ENCODE results near the gene CD209.
"Not testable (repeated sequence)": the region's sequence is repeated elsewhere in the genome, so short reads cannot be mapped to it uniquely, and the experiment has no call there.

The CD209 gene

DNA sequence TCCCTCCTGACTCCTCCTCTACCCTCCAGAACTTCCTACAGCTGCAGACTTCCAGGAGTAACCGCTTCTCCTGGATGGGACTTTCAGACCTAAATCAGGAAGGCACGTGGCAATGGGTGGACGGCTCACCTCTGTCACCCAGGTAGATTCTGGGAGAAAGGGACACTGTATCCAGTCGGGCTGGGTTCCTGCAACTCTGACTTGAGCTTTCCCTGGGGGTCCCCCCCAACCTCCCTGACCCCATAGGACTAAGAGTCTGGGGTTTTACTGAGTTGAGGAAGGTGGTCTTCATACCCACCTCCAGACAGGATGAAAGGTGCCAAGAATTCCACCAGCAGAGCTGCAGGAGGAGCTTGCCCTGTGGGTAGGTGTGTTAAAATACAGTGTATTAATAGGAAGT is 20.2 kb upstream of the CD209 start:
- DNase-seq (ENCODE audit: low spot score), result no peak

DNA sequence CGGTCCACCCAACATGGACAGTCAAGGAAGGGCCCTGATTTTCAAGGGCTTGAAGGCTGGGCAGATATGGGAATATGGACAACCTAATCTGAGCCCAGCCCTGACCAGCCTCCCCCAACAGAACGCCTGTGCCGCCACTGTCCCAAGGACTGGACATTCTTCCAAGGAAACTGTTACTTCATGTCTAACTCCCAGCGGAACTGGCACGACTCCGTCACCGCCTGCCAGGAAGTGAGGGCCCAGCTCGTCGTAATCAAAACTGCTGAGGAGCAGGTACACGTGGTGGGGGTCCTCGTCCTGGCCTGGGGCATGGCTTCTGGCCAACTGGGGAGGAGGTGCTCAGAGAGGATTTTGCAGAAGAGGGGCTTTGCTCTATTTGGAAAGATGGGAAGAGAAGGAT is 19.2 kb upstream of the CD209 start:
- no peak for DNase-seq (ENCODE audit: low spot score)

DNA sequence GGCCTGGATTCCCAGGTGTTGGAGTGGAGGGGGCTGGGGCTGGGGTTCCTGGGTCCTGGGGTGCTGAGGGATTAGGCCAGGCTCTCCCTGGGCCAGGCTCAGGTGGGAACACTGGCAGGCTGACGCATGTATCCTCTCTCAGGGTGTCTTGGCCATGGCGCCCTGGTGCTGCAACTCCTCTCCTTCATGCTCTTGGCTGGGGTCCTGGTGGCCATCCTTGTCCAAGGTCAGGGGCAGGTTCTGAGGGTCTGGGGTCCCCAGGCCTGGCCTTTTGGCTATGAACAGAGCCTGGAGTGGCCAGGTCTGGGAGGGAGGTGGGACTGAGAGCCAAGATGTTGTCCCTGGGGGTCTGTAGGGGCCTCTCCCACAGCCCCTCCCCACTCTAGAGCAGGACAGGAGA is 17.7 kb upstream of the CD209 start:
- not testable (repeated sequence) for DNase-seq (ENCODE audit: low spot score)

DNA sequence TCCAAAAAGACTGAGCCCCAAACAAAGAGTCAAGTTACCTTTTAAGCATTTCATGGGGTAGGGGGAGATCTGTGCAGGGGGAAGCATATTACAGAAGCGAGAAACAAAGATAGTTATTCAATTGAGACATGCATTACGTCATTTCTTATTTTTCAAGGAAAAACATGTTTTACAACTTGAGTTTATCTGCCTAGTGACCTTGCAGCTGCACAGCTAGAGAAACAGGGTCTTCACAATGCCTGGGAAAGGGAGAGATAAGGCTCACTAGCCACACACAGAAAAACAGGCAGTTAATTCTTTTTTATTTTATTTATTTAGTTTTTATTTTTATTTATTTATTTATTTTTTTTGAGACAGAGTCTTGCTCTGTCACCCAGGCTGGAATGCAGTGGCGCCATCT is 16.8 kb upstream of the CD209 start:
- not testable (repeated sequence) for DNase-seq (ENCODE audit: low spot score)

DNA sequence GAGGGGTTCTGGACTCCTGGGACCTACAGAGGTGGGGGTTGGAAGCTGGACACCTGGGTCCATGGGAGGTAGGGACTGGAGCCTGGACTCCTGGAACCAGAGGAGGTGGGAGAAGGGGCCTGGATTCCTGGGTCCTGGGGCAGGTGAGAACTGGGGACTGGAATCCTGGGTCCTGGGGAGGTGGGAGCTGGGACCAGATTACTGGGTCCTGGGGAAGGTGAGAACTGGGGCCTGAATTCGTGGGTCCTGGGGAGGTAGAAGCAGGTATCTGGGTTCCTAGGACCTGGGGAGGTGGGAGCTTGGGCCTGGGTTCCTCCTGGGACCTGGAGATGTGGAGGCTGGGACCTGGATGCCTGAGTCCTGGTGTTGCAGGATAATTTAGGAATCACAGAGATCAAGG is 16.4 kb upstream of the CD209 start:
- no peak for DNase-seq (ENCODE audit: low spot score)

DNA sequence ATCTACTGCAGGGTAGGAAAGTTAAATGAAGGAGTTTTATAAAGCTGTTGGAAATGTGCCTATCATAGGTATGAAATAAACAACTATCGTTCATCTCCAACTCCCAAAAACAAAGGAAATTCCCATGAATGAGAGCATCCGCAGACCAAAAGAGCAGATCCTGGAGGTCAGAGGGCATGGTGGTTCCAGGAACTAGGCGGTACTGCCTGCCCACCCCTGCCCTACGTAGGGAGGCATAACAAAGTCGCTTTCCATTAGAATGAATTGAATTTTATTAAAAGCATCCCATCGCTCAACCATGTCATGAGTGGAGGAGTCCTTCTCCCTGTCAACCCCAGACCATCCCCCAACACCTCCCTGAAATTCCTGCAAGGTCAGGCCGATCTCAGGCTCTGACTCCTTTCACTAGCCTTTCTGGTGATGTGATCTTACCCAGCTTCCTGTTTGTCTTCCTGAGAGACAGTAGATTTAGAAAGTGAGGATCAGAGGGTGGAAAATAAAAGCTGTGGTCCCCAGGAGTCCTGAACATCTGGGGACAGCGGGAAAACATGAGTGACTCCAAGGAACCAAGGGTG is 15.5 kb upstream of the CD209 start, which contains the start of gene CLEC4M:
Gene CLEC4M, plus strand, starts transcription at position 525 of the 575 bp plus-strand sequence. Its CDS starts 24 bp downstream, at position 549.
- DNase-seq (ENCODE audit: low spot score), result no peak

DNA sequence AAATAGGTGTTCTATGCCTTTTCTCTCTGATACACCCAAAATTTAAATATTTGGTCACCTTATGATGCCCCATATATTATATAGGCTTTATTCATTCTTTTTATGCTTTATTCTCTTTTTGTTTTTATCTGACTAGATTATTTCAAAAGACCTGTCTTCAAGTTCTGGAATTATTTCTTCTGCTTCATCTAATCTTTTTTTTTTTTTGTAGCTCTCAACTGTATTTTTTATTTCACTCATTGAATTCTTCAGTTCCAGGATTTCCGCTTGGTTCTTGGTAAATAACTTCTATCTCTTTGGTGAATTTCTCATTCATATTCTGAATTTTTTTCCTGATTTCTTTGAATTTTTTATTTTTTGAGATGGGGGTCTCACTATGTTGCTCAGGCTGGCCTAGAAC is 11.8 kb upstream of the CD209 start:
- no peak for DNase-seq (ENCODE audit: low spot score)

DNA sequence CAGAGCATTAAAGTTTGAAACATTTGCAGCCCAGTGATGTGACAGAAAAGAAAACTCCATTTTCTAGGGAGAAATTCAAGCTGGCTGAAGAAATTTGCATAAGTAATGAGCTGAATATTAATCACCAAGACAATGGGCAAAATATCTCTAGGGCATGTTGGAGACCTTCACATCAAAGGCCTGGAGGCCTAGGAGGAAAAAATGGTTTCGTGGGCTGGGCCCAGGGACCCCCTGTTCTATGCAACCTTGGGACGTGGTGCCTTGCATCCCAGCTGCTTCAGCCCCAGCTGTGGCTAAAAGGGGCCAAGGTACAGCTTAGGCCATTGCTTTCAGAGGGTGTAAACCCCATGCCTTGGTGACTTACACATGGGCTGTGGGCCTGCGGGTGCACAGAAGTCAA is 10.0 kb upstream of the CD209 start:
- no peak for DNase-seq (ENCODE audit: low spot score)

DNA sequence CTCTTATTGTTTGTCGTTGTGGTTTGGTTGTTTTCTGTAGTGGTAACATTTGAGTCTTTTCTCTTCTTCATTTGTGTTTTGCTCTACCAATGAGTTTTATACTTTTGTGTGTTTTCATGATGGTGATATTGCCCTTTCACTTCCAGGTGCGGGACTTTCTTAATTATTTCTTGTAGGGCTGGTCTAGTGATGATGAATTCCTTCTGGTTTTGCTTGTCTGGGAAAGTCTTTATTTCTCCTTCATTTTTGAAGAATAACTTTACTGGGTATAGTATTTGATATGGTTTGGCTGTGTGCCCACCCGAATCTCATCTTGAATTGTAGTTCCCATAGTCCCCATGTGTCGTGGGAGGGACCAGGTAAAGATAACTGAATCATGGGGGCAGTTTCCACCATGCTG is 8.9 kb upstream of the CD209 start:
- no peak for DNase-seq (ENCODE audit: low spot score)

DNA sequence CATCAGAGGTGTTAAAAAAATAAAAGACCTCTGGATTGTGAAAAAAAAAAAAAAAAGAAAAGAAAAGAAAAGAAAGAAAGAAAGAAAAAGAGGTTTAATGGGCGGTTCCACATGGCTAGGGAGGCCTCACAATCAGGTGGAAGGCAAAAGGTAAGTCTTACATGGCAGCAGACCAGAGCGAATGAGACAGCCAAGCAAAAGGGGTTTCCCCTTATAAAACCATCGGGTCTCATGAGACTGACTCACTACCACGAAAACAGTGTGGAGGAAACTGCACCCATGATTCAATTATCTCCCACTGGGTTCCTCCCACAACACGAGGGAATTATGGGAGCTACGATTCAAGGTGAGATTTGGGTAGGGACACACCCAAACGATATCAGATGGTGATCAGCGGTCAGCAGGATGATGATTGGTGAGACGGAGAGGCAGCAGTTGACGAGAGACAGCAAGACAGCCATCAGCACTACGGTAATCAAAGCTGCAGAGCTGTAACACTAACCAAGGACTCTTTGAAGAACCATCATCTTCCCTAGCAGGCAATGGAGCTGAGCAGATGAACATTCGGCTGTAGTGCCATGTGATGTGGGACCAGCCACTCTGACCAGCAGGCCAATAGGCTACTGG is 3.9 kb upstream of the CD209 start:
- peak; percentile 53 for DNase-seq (ENCODE audit: low spot score)

DNA sequence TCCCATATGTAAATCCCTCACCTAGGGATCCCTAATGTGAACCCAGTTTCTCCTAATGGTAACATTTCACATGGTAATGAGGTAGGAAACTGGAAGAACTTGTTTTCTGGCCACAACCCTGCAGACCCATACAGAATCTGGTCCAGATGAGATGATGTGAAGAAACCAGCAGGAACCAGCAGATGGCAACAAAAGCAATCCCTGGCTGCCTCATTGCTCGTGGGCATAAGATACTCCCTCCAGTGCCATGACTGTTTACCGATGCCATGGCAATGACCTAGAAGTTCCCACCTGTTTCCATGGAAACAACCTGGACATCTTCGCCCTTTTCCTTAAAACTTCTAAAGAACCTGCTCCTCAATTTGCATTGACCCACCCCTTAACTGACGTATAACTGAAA is 1.4 kb upstream of the CD209 start:
- DNase-seq (ENCODE audit: low spot score), result no peak

DNA sequence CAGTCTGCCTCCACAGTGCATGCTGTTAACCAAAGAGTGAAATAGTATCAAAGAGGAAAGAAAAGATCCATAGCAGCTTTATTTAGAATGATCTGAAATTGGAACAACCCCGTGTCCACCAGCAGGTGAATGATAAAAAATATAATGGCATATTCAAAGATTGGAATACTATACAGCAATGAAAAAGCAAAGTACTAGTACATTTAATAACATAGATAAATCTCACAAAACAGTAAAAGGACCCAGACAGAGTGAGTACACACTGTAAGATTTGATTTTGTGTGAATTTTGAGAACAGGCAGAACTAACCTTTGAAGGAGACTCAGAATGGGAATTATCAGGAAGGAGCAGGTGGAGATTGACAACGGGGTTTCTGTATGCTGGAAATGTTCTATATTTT is 837 bp upstream of the CD209 start:
- no peak for DNase-seq (ENCODE audit: low spot score)

DNA sequence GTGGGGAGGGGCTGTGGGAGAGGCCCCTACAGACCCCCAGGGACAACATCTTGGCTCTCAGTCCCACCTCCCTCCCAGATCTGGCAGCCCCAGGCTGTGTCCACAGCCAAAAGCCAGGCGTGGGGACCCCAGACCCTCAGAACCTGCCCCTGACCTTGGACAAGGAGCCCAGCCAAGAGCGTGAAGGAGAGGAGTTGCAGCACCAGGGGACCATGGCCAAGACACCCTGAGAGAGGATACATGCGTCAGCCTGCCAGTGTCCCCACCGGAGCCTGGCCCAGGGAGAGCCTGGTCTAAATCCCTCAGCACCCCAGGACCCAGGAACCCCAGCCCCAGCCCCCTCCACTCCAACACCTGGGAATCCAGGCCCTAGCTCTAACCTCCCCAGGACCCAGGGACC is 1.0 kb downstream of the CD209 start:
- DNase-seq (ENCODE audit: low spot score), result not testable (repeated sequence)

DNA sequence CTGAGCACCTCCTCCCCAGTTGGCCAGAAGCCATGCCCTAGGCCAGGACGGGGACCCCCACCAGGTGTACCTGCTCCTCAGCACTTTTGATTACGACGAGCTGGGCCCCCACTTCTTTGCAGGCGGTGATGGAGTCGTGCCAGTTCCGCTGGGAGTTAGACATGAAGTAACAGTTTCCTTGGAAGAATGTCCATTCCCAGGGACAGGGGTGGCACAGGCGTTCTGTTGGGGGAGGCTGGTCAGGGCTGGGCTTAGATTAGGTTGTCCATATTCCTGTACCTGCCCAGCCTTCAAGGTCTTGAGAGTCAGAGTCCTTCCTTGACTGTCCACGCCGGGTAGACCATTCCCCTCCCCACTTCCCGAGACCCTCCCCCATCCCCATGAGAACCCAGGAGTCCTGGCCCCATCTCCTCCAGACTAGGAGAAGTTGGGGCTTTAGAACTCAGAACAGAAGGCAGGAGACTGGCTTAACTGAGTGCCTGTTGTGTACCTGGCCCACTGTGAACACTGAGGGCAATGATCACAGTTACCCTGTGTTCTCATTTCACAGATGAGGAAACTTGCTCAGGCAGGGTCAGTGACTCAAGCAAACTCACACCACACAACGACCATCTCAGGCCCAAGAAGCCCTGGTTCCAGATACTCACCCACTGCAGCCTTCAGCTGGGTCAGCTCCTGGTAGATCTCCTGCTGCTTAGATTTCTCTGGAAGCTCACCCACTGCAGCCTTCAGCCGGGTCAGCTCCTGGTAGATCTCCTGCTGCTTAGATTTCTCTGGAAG is 2.3 kb downstream of the CD209 start:
- DNase-seq (ENCODE audit: low spot score), result no peak

DNA sequence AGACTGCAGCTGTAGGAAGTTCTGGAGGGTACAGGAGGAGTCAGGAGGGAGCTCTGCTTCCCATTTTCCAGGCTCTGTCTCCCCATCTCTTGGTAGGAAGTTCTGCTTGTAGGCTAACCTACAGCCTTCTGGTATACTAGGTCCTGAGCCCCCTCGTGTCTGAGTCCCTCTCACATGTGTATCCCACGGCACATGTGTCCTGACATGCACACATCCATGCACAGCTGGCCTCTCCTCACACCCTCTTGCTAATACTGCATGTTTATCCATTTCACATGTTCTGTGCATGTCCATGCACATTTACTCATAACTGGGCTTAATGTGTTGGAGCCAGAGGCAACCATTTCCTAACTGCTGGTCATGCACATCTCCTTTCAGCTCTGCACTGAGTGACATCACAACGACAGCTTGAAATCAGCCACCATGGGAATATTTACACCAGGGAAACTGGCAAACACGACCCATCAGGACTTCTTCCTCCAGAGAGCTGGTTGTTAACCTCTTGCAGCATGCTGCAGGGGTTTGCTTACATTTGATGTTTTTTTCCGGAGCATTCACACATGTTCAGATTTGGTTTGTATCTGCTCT is 3.0 kb downstream of the CD209 start:
- DNase-seq (ENCODE audit: low spot score), result no peak

DNA sequence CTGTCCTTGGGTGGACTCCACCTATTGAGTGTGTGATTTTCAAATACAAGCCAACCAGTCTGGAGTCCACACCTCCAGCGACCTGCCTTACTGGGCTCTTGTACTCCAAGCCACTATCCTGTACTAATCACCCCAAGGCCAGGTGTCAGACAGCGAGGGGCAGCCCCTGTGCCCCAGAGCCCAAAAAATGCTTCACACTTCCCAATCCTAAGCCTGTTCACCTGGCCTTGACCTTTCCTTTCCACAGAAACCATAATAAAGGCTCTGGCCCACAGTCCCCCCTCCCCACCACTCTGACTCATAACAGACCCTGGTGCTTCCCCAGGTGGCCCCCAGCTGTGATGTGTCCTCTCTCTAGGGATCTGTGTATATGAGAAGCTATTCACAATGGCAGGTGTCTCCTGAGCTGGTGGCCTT is 3.9 kb downstream of the CD209 start:
- DNase-seq (ENCODE audit: low spot score), result no peak

DNA sequence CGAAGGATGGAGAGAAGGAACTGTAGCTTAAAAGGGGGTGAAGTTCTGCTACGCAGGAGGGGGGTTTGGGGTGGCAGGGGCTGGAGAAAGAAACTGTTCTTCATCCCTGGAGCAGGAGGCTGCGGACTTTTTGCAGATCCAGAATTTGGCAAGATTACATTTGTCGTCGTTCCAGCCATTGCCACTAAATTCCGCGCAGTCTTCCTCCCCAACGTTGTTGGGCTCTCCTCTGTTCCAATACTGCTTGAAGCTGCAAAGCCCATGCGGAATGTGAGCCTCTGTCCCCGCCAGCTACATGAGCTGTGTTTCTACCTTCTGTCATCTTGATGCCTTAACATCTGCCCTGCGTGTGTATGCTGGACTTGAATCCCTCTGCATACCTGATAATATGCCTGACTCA is 4.3 kb downstream of the CD209 start:
- no peak for DNase-seq (ENCODE audit: low spot score)

DNA sequence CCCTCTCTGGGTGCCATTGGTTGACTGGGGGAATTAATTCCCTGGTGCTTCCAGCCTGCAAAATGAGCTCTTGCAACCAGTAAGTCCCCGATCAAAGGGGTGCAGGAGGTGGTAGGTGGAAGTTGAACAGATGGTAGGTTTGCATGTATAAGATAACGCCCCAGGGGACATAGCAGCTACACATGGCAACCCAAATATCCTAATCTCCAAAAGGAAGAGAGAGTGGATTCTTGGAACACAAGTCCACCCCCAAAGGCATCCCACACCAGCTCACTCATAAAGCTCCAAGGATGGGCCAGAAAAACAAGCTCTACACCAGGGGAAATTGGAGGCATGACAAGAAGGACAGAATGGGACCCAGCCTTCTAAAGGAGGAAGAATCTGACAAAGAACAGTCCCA is 4.8 kb downstream of the CD209 start:
- DNase-seq (ENCODE audit: low spot score), result no peak

DNA sequence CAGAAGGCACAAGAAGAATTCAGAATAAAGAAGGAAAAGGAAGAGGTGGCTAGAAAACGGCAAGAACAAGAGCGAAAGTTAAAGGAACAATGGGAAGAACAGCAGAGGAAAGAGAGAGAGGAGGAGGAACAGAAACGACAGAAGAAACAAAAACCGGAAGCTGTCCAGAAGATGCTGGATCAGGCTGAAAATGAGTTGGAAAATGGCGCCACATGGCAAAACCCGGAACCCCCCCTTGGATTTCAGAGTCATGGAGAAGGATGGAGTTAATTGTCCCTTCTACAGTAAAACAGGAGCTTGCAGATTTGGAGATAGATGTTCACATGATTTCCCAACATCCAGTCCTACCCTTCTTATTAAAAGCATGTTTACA is 6.7 kb downstream of the CD209 start:
- DNase-seq (ENCODE audit: low spot score), result no peak

DNA sequence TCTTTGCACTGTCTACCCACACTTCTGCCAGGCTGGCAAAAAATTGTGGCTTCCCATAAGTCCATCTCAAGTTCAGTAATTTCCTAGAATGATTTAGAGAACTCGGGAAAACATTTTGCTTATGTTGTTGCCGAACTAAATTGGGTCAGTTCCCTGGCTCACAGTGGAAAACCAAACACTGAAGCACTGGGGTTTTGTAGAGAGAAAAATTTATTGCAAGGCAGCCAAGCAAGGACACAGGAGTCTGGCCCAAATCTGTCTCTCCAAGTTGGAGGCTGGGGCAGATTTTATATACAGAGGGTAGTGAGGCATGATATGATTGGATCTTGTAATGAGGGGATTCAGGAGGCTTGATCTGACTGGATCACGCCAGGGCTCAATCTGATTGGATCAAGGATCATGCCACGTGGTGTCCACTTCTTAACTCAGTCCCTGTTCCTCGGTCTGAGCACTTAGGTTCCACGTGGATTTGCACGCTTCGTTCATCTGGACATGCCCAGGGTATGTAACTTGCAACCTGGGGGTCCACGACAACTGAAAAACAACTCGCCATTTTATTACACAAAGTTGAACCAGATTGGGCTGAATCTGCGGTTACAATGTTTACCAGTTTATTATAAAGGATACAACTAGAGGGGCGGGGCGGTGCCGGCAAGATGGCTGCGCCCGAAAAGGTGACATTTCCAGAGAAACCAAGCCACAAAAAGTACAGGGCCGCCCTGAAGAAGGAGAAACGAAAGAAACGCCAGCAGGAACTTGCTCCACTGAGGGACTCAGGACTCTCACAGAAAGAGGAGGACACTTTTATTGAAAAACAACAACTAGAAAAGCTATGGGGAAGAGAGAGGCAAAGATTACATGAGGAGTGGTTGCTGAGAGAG is 7.3 kb downstream of the CD209 start:
- no peak for DNase-seq (ENCODE audit: low spot score)

DNA sequence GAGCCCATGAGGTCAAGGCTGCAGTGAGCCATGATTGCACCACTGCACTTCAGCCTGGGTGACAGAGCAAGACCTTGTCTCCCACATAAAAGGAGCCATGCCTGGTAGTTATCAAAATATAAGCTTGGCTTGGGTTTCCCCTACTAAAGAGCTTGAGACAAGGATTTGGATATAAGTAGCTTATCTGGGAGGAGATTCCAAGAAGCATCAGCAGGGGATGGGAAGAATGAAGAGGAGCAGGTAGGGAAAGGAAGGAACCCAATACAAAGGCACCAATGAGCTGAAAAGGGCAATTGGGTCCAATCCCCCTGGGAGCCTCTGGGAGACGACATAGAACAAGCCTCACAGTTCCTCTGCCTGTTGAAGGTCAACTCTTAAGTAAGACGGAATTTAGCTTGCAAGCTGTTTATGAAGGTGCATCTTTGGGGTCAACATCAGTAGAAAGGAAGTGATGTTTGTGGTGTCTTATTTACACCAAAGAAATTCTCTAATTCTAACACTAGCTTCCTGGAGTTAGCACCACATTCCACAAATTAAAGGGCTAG is 8.1 kb downstream of the CD209 start:
- no peak for DNase-seq (ENCODE audit: low spot score)

DNA sequence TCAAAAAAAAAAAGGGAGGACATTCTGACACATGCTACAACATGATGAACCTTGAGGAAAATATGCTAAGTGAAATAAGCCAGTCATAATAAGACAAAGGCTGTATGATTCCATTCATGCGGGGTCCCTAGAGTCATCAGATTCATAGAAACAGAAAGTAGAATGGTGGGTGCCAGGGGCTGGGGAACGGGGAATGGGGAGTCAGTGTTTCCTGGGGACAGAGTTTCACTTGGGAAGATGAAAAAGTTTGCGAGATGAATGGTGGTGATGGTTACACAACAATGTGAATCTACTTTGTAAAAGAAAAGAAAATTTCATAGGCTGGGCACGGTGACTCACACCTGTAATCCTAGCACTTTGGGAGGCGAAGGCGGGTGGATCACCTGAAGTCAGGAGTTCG is 9.3 kb downstream of the CD209 start:
- no peak for DNase-seq (ENCODE audit: low spot score)

Measured in CD4-positive, alpha-beta T cell treated with Interleukin-2 at 100 ng/mL for 4 hours (primary cell).